HAP-1 (cell line): ENCODE data around the gene SNAP23.

Source experiments
- DNase-seq, 2 experiments: peaks; one replicate each; pipeline ENCODE4 v3.0.0-alpha.2; 2016 to 2020; ENCODE audit warnings: low spot score in 2 of 2
- H3K27me3 ChIP-seq: fragments of 250-450 bp; sonication (Bioruptor Pico); 2 replicates; pipeline ENCODE4 v1.5.1; 2020; ENCODE audit warnings: low read depth, mild to moderate bottlenecking, moderate library complexity
- H3K36me3 ChIP-seq: fragments of 250-450 bp; sonication (Bioruptor Pico); replicated peaks from 2 replicates; pipeline ENCODE4 v1.5.1; 2020; ENCODE audit warnings: mild to moderate bottlenecking
- H3K4me1 ChIP-seq: fragments of 250-450 bp; sonication (Bioruptor Pico); 2 replicates; pipeline ENCODE4 v1.5.1; 2020; ENCODE audit warnings: mild to moderate bottlenecking
- H3K4me3 ChIP-seq: fragments of 250-450 bp; sonication (Bioruptor Pico); 2 replicates; pipeline ENCODE4 v1.5.1; 2020; ENCODE audit warnings: mild to moderate bottlenecking, moderate library complexity
- H3K9me3 ChIP-seq: fragments of 250-450 bp; sonication (Bioruptor Pico); 2 replicates; pipeline ENCODE4 v1.5.1; 2020; ENCODE audit warnings: mild to moderate bottlenecking, moderate library complexity
- in situ Hi-C: fragments of 300-500 bp; cut with MboI; formaldehyde crosslinking; loops from 3 replicates; pipeline ENCODE4 v1.14.3; 2020; ENCODE audit warnings: low sequenced_read_pairs, inconsistent platforms, mixed read lengths

SNAP23 gene

GRCh38 chr15:42508263-42508690 is 12.8 kb downstream of the SNAP23 start:
- DNase-seq, result no peak
- Histone ChIP-seq H3K4me1 (no peaks in the 10 kb centered on the region; the same call in 1 of the 2 replicates), H3K36me3 (0 out of 2 replicates have a peak, but pooled peaks cover under 1% of the 10 kb centered on the region), H3K4me3 (no peak overlapping the region), H3K27me3 (no peaks in the 10 kb centered on the region), H3K9me3 (no peaks in the 10 kb centered on the region)
- in situ Hi-C loops, result no loop called here

GRCh38 chr15:42510258-42511006 is 15.0 kb downstream of the SNAP23 start:
- in situ Hi-C loops, result no loop called here
- Histone ChIP-seq H3K9me3 (no peaks in the 10 kb centered on the region), H3K4me1 (no peaks in the 10 kb centered on the region), H3K4me3 (no peak overlapping the region), H3K36me3 (peaks cover 13% of the 10 kb centered on the region), H3K27me3 (no peaks in the 10 kb centered on the region)
- DNase-seq, result no peak

DNA sequence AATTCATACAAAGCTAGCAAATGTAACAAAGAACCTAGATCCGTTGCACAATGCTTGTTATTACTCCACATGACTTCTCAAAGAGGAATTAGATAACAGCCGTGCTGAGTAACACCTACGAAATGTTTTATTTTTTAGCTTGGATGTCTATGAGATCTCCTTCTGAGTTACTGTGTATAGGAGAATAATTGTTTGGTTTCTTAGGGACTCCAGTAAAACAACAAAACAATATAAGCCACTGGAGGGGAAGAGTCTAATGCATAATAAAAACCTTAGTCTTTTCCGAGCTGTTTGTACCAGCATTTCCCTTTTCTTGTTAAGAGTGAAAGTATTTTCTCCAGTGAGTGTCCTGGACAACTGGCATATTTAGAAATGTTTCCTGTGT is 15.6 kb downstream of the SNAP23 start:
- H3K4me1 ChIP-seq, result no peaks in the 10 kb centered on the region
- no peak for DNase-seq
- H3K9me3 ChIP-seq, result no peaks in the 10 kb centered on the region
- in situ Hi-C loops, result no loop called here
- H3K27me3 ChIP-seq, result no peaks in the 10 kb centered on the region
- peaks cover 15% of the 10 kb centered on the region for H3K36me3 ChIP-seq
- no peak overlapping the region for H3K4me3 ChIP-seq

- Histone ChIP-seq H3K4me1 (no peaks in the 10 kb centered on the region), H3K9me3 (no peaks in the 10 kb centered on the region), H3K36me3 (peaks cover 9% of the 10 kb centered on the region), H3K4me3 (no peak overlapping the region), H3K27me3 (no peaks in the 10 kb centered on the region)
- DNase-seq, result no peak
- in situ Hi-C loops, result no loop called here
Observed at GRCh38 chr15:42523331-42523730, 27.9 kb downstream of the SNAP23 start.

DNA sequence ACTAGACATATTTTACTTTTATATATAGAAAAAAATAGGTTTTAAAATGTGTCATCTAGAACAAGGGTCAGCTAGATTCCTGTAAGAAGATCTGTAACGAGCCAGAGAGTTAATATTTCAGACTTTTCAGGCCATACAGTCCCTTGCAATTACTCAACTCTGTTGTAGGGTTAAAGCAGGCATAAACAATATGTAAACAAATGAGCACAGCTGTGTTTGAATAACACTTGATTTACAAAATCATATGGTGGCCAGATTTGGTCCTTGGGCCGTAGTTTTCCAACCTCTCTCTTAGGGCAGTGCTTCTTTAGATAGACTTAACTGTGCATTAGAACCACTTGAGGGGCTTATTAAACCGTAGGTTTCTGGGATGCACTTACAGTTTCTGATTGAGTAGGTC is 33.5 kb downstream of the SNAP23 start:
- DNase-seq, result no peak
- Histone ChIP-seq H3K4me1 (no peaks in the 10 kb centered on the region), H3K4me3 (no peak overlapping the region), H3K9me3 (no peaks in the 10 kb centered on the region), H3K36me3 (peaks cover 10% of the 10 kb centered on the region; the same call in 1 of the 2 replicates), H3K27me3 (no peaks in the 10 kb centered on the region)
- in situ Hi-C loops, result no loop called here

DNA sequence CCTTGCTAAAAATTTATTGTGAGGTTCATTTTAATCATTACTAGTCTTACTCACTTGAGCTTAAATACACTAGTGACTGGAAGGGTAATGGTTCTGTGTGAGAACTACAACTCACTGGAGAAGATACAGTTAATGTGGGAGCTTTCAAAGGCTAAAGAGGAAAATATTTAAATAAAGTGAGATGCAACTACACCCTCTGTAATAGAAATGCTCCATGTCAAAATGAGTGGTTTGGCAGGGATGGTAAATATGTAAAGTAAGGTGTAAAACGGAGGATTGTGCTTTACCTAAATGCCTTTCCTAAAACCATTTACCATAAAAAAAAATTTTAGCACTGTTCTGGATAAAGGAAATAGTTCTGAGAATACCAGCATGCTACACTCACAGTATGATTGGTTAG is 37.8 kb downstream of the SNAP23 start:
- peaks cover 18% of the 10 kb centered on the region for H3K36me3 ChIP-seq
- in situ Hi-C loops, result no loop called here
- no peaks in the 10 kb centered on the region for H3K27me3 ChIP-seq
- no peak for DNase-seq
- H3K4me1 ChIP-seq, result no peaks in the 10 kb centered on the region
- H3K9me3 ChIP-seq, result no peaks in the 10 kb centered on the region
- no peak overlapping the region for H3K4me3 ChIP-seq

DNA sequence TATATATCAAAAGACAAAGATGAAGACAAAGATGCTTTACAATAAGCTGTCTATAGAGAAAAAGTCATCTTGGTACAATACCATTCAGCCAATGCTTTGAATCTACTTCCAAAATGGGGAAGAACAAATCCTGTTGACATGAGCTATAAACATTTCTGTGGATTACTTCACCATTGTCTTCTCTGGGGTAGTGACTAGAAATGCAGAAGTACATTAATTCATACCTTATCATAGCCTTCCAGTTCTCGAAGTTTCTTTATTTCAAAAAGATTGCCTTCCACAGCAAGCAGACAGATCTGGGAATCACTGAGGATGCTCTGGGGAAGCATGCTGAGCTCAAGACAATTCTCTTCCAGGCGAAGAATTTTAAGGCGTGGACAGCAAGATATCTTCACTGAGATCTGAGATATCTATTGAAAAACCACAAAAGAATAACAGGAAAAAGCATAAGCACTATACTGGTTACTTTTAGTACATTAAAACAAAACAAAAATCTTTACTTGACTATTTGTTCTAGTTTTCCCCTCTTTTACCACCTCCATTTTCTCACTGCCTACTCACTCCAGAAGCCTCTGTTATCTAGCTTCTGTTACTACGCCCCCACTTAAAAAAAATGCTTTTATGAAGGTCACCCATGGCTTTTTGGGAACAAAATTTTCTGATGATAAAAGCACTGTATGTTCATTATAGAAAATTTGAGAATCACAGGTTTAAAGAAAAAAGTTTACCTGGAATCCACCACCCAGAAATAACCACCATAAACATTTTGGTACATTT is 49.6 kb downstream of the SNAP23 start:
- peaks cover 31% of the 10 kb centered on the region for H3K36me3 ChIP-seq

DNA sequence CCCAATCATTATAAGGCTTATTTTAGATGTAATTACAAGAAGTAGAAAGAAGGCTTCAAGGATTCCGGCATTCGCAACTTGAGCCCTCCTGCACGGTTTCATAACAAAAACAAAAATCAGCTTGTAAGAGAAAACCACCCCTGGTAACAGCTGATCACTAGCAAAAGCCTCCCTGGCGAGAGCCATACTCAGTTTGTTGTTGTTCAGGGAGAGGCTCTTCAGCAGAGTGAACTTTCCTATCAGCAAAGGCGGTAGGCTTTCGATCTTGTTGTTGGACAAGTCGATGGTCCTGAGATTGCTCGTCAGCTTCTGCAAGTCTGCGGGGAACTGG is 52.4 kb downstream of the SNAP23 start:
- H3K36me3 ChIP-seq, result peaks cover 25% of the 10 kb centered on the region
- DNase-seq, result no peak
- 0 out of 2 replicates have a peak, but pooled peaks cover 2% of the 10 kb centered on the region for H3K9me3 ChIP-seq
- no peaks in the 10 kb centered on the region; the same call in 1 of the 2 replicates for H3K4me1 ChIP-seq
- H3K4me3 ChIP-seq, result peak overlapping the region; percentile 98
- no peaks in the 10 kb centered on the region for H3K27me3 ChIP-seq
- in situ Hi-C loops, result no loop called here

More for the DNA sequence above, 49.6 kb downstream of the SNAP23 start:
- no peak overlapping the region for H3K4me3 ChIP-seq
- no peaks in the 10 kb centered on the region for H3K27me3 ChIP-seq
- in situ Hi-C loops, result no loop called here
- H3K4me1 ChIP-seq, result no peaks in the 10 kb centered on the region; the same call in 1 of the 2 replicates
- no peak for DNase-seq
- H3K9me3 ChIP-seq, result 0 out of 2 replicates have a peak, but pooled peaks cover 2% of the 10 kb centered on the region

- in situ Hi-C loops, result no loop called here
- Histone ChIP-seq H3K4me1 (no peaks in the 10 kb centered on the region; the same call in 1 of the 2 replicates), H3K9me3 (0 out of 2 replicates have a peak, but pooled peaks cover 2% of the 10 kb centered on the region), H3K27me3 (no peaks in the 10 kb centered on the region), H3K4me3 (peak within 1 kb of the TSS; percentile 98), H3K36me3 (peaks cover 23% of the 10 kb centered on the region)
- DNase-seq, result peak; percentile 83 to 93
Observed at GRCh38 chr15:42548249-42549031, 53.0 kb downstream of the SNAP23 start, which contains the start of the genes HAUS2 and LRRC57. HAUS2 (plus strand) TSS chr15:42548838; CDS start chr15:42548873, 35 bp downstream. LRRC57 (minus strand) TSS chr15:42548793; CDS start chr15:42548434, 359 bp downstream.

DNA sequence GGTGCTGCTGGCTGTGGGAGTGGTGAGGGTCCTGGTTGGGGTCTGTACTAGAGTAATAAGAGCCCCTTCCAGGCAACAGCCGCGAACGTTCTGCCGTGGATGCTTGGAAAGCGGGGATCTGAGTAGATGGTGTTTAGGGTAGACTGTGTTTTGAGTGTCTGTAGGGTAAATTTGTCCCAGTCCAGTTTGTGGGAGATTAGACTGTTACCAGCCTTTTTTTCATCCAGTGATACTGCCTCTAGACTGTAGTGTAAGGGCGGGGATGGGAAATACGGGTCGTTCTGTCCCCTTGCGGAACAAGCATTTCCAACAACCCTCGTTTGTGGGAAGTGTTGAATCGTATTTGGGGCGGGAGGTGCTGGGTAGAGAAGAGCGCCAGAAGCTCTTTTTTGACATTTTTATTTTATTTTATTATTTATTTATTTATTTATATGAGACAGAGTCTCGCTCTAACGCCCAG is 53.6 kb downstream of the SNAP23 start:
- in situ Hi-C loops, result no loop called here
- Histone ChIP-seq H3K27me3 (no peaks in the 10 kb centered on the region), H3K9me3 (0 out of 2 replicates have a peak, but pooled peaks cover 2% of the 10 kb centered on the region), H3K4me1 (no peaks in the 10 kb centered on the region; the same call in none of the 2 replicates), H3K4me3 (peak overlapping the region; percentile 98), H3K36me3 (peaks cover 17% of the 10 kb centered on the region)
- peak; percentile 43 to 48 for DNase-seq

DNA sequence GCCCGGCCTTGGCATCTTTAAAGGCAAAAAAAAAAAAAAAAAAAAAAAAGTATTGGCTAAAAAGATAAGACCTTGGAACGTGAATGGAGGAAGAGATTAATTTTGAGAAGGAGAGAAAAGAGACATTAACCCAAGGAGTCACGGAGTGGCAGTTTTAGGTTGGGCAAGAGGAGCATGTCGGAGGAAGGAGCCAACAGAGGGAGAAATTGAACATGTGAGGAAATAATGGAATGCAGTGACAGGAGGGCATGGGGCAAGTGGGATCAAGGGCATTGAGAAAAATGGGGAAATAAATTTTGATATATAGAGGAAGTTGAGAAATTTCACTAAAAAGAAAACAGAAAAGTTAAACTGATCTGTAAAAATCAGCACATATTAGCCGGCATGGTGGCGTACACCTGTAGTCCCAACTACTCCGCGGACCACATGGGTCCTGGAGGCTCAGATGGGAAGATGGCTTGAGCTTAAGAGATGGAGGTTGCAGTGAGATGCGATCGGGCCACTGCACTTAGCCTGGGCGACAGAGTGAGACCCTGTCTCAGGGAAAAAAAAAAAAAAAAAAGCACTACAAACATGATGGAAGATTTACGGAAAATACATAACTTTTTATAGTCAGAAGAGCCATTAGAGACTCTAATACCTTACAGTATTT is 54.4 kb downstream of the SNAP23 start:
- H3K4me3 ChIP-seq, result peak overlapping the region; percentile 98
- in situ Hi-C loops, result no loop called here
- H3K9me3 ChIP-seq, result 0 out of 2 replicates have a peak, but pooled peaks cover 2% of the 10 kb centered on the region
- H3K36me3 ChIP-seq, result peaks cover 10% of the 10 kb centered on the region
- H3K4me1 ChIP-seq, result no peaks in the 10 kb centered on the region; the same call in none of the 2 replicates
- DNase-seq, result no peak
- no peaks in the 10 kb centered on the region for H3K27me3 ChIP-seq

- no peaks in the 10 kb centered on the region; the same call in none of the 2 replicates for H3K36me3 ChIP-seq
- in situ Hi-C loops, result no loop called here
- H3K27me3 ChIP-seq, result no peaks in the 10 kb centered on the region
Observed at GRCh38 chr15:42553554-42553953, 58.1 kb downstream of the SNAP23 start.

More at GRCh38 chr15:42553554-42553953, 58.1 kb downstream of the SNAP23 start:
- no peaks in the 10 kb centered on the region; the same call in none of the 2 replicates for H3K4me1 ChIP-seq
- no peak for DNase-seq
- H3K9me3 ChIP-seq, result 0 out of 2 replicates have a peak, but pooled peaks cover 2% of the 10 kb centered on the region
- H3K4me3 ChIP-seq, result no peak overlapping the region
